ENCODE data around the gene LGALS7. TPM values are rescaled to one million over a fixed set of nuclear protein-coding genes. Genes with fewer than 3 reads are reported as not detected.

The LGALS7 gene
- total and polyA plus RNA-seq, 2 of the 13 experiments (the other 11 are each of a cell fraction or from before 2014, with no cell fraction given): 0.73 TPM; not detected in 1

Small RNA genes lying within 50 kb of the gene (small RNA-seq; reads per million reads assigned to genes)
- 0.10 to 0.97 (median 0.33) reads per million in 3 experiments for gene RNU6-140P (ENCODE audit: insufficient read depth in 2 of 3, insufficient read length in 3 of 3, low read depth in 2 of 3, low replicate concordance in 1 of 3)

Other genes with a start within 250 kb of the LGALS7 start
- 0.89 TPM in 1 of 2 replicates, not detected in the other for gene MAP4K1, start 155.6 kb downstream of the LGALS7 start, total RNA-seq (2016; rRNA removed; fragmentation: Illumina TruSeq; extraction: Trizol)
- gene MAP4K1, start 155.6 kb downstream of the LGALS7 start, polyA plus RNA-seq (2011; rRNA removed): 0.24 and 0.35 TPM in 2 replicates
- gene EIF3K, start 154.3 kb downstream of the LGALS7 start, total RNA-seq (2016; rRNA removed; fragmentation: Illumina TruSeq; extraction: Trizol): 258 and 351 TPM in 2 replicates
- gene EIF3K, start 154.3 kb downstream of the LGALS7 start, polyA plus RNA-seq (2011; rRNA removed): 179 and 230 TPM in 2 replicates
- gene ACTN4, start 125.9 kb downstream of the LGALS7 start, total RNA-seq (2016; rRNA removed; fragmentation: Illumina TruSeq; extraction: Trizol): 167 and 192 TPM in 2 replicates
- gene ACTN4, start 125.9 kb downstream of the LGALS7 start, polyA plus RNA-seq (2011; rRNA removed): 171 and 223 TPM in 2 replicates
- 0.62 and 1.6 TPM in 2 replicates for gene CAPN12, start 29.0 kb downstream of the LGALS7 start, total RNA-seq (2016; rRNA removed; fragmentation: Illumina TruSeq; extraction: Trizol)
- 13.6 and 20.4 TPM in 2 replicates for gene CAPN12, start 29.0 kb downstream of the LGALS7 start, polyA plus RNA-seq (2011; rRNA removed)
- gene LGALS7B, start 15.7 kb upstream of the LGALS7 start, total RNA-seq (2016; rRNA removed; fragmentation: Illumina TruSeq; extraction: Trizol): 0.73 and 1.7 TPM in 2 replicates
- gene LGALS7B, start 15.7 kb upstream of the LGALS7 start, polyA plus RNA-seq (2011; rRNA removed): 2.1 and 4.0 TPM in 2 replicates
- 0.24 and 0.32 TPM in 2 replicates for gene LGALS4, start 39.4 kb upstream of the LGALS7 start, total RNA-seq (2016; rRNA removed; fragmentation: Illumina TruSeq; extraction: Trizol)
- gene LGALS4, start 39.4 kb upstream of the LGALS7 start, polyA plus RNA-seq (2011; rRNA removed): 0.48 and 0.71 TPM in 2 replicates
- gene ECH1, start 58.3 kb upstream of the LGALS7 start, total RNA-seq (2016; rRNA removed; fragmentation: Illumina TruSeq; extraction: Trizol): 45.4 and 54.8 TPM in 2 replicates
- gene ECH1, start 58.3 kb upstream of the LGALS7 start, polyA plus RNA-seq (2011; rRNA removed): 198 and 277 TPM in 2 replicates
- 270 and 278 TPM in 2 replicates for gene HNRNPL, start 76.5 kb upstream of the LGALS7 start, total RNA-seq (2016; rRNA removed; fragmentation: Illumina TruSeq; extraction: Trizol)
- gene HNRNPL, start 76.5 kb upstream of the LGALS7 start, polyA plus RNA-seq (2011; rRNA removed): 148 and 156 TPM in 2 replicates
- gene RINL, start 104.8 kb upstream of the LGALS7 start, total RNA-seq (2016; rRNA removed; fragmentation: Illumina TruSeq; extraction: Trizol): 10.3 and 11.4 TPM in 2 replicates
- gene RINL, start 104.8 kb upstream of the LGALS7 start, polyA plus RNA-seq (2011; rRNA removed): 18.0 and 18.5 TPM in 2 replicates
- 20.3 and 22.3 TPM in 2 replicates for gene SIRT2, start 126.1 kb upstream of the LGALS7 start, total RNA-seq (2016; rRNA removed; fragmentation: Illumina TruSeq; extraction: Trizol)
- 26.1 and 32.6 TPM in 2 replicates for gene SIRT2, start 126.1 kb upstream of the LGALS7 start, polyA plus RNA-seq (2011; rRNA removed)
- gene NFKBIB, start 126.5 kb upstream of the LGALS7 start, total RNA-seq (2016; rRNA removed; fragmentation: Illumina TruSeq; extraction: Trizol): 13.8 and 14.9 TPM in 2 replicates
- gene NFKBIB, start 126.5 kb upstream of the LGALS7 start, polyA plus RNA-seq (2011; rRNA removed): 8.6 and 11.5 TPM in 2 replicates
- not detected in 2 replicates for gene CCER2, start 138.7 kb upstream of the LGALS7 start, total RNA-seq (2016; rRNA removed; fragmentation: Illumina TruSeq; extraction: Trizol)
- gene CCER2, start 138.7 kb upstream of the LGALS7 start, polyA plus RNA-seq (2011; rRNA removed): 0.08 and 0.24 TPM in 2 replicates
- gene SARS2, start 157.2 kb upstream of the LGALS7 start, total RNA-seq (2016; rRNA removed; fragmentation: Illumina TruSeq; extraction: Trizol): 30.1 and 48.6 TPM in 2 replicates
- 40.0 and 41.5 TPM in 2 replicates for gene SARS2, start 157.2 kb upstream of the LGALS7 start, polyA plus RNA-seq (2011; rRNA removed)
- gene MRPS12, start 157.4 kb upstream of the LGALS7 start, total RNA-seq (2016; rRNA removed; fragmentation: Illumina TruSeq; extraction: Trizol): 54.8 and 75.1 TPM in 2 replicates
- gene MRPS12, start 157.4 kb upstream of the LGALS7 start, polyA plus RNA-seq (2011; rRNA removed): 27.5 and 39.4 TPM in 2 replicates
- gene FBXO17, start 202.2 kb upstream of the LGALS7 start, total RNA-seq (2016; rRNA removed; fragmentation: Illumina TruSeq; extraction: Trizol): 17.9 and 22.1 TPM in 2 replicates
- gene FBXO17, start 202.2 kb upstream of the LGALS7 start, polyA plus RNA-seq (2011; rRNA removed): 58.7 and 64.8 TPM in 2 replicates

Data from HepG2 (cell line).